Measurements from ENCODE around the gene SLC35B4. TPM values are rescaled to one million over a fixed set of nuclear protein-coding genes. Genes with fewer than 3 reads are reported as not detected.

Gene SLC35B4
- total RNA-seq, 1 experiment from 2014 or later, result 13.3 TPM

- Mint-ChIP-seq H3K4me1 (ENCODE audit: low read depth, unreplicated experiment) (no peaks in the 10 kb centered on the region), H3K9me3 (ENCODE audit: low read depth, unreplicated experiment) (no peaks in the 10 kb centered on the region), H3K4me3 (ENCODE audit: low read depth, unreplicated experiment) (no peak overlapping the region), H3K36me3 (ENCODE audit: insufficient read depth, unreplicated experiment) (no peaks in the 10 kb centered on the region), H3K27ac (ENCODE audit: unreplicated experiment) (no peak overlapping the region), H3K27me3 (ENCODE audit: unreplicated experiment) (no peaks in the 10 kb centered on the region)
- DNase-seq, result no peak
- no TSS peak for BruUV-seq (replicated peaks)
- CTCF ChIA-PET, result interaction anchor here (1.0 kb wide), 1 partner anchor 92 kb away, joined by 3 read pairs; no protein-coding TSS in a partner anchor
- intact Hi-C loops (cut with micrococcal nuclease; ENCODE audit: unreplicated experiment), result no loop called here
- TF ChIP-seq CTCF (IDR thresholded peaks at IDR 0.05; ENCODE audit: unreplicated experiment), result no peak
Measured at GRCh38 chr7:134328900-134329299, 12.2 kb upstream of the SLC35B4 start.

DNA sequence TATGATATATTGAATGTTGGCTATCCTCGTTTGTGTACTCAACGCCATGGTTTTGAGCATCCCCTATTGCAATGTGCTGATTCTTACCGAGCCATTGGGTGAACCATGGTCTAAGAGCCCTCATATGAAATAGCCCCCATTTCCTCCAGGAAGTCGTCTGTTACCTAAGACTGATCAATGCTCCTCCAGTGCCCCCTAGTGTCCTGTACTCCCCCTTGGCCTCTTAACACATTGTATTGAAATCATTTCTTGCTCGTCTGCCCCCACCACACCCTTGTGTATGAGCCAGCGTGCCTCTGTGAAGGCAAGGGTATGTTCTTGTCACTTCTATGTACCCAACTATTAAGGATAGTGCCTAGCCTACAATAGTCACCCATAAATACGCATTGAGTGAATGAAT lies 11.2 kb upstream of the SLC35B4 start:
- no TSS peak for BruUV-seq (replicated peaks)
- Mint-ChIP-seq H3K36me3 (ENCODE audit: insufficient read depth, unreplicated experiment) (no peaks in the 10 kb centered on the region), H3K4me1 (ENCODE audit: low read depth, unreplicated experiment) (no peaks in the 10 kb centered on the region), H3K27me3 (ENCODE audit: unreplicated experiment) (no peaks in the 10 kb centered on the region), H3K4me3 (ENCODE audit: low read depth, unreplicated experiment) (no peak overlapping the region), H3K9me3 (ENCODE audit: low read depth, unreplicated experiment) (no peaks in the 10 kb centered on the region), H3K27ac (ENCODE audit: unreplicated experiment) (no peak overlapping the region)
- intact Hi-C loops (cut with micrococcal nuclease; ENCODE audit: unreplicated experiment), result no loop called here
- no peak for TF ChIP-seq CTCF (IDR thresholded peaks at IDR 0.05; ENCODE audit: unreplicated experiment)
- CTCF ChIA-PET, result interaction anchor here (1.0 kb wide), 1 partner anchor 28 kb away, joined by 7 read pairs; no protein-coding TSS in a partner anchor
- peak; percentile 51 for DNase-seq

DNA sequence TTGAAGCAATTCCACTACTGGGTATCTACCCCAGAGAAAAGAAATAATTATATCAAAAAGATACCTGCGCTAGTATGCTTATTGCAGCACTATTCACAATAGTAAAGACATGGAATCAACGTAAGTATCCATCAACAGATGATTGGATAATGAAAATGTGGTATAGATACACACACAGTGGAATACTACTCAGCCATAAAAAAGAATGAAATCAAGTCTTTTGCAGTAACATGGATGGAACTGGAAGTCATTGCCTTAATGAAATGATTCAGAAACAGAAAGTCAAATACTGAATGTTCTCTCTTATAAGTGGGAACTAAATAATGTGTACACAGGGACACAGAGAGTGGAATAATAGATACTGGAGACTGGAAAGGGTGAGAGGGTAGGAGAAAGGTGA lies 7.4 kb upstream of the SLC35B4 start:
- Mint-ChIP-seq H3K27me3 (ENCODE audit: unreplicated experiment) (peaks cover 13% of the 10 kb centered on the region), H3K27ac (ENCODE audit: unreplicated experiment) (no peak overlapping the region), H3K36me3 (ENCODE audit: insufficient read depth, unreplicated experiment) (no peaks in the 10 kb centered on the region), H3K4me1 (ENCODE audit: low read depth, unreplicated experiment) (no peaks in the 10 kb centered on the region), H3K4me3 (ENCODE audit: low read depth, unreplicated experiment) (no peak overlapping the region), H3K9me3 (ENCODE audit: low read depth, unreplicated experiment) (no peaks in the 10 kb centered on the region)
- BruUV-seq (replicated peaks), result no TSS peak
- no peak for DNase-seq
- CTCF ChIA-PET, result no interaction called here
- intact Hi-C loops (cut with micrococcal nuclease; ENCODE audit: unreplicated experiment), result no loop called here
- TF ChIP-seq CTCF (IDR thresholded peaks at IDR 0.05; ENCODE audit: unreplicated experiment), result no peak

- CTCF ChIA-PET, result interaction anchor here (0.7 kb wide), 1 partner anchor 28 kb away, joined by 3 read pairs; no protein-coding TSS in a partner anchor
- Mint-ChIP-seq H3K9me3 (ENCODE audit: low read depth, unreplicated experiment) (no peaks in the 10 kb centered on the region), H3K36me3 (ENCODE audit: insufficient read depth, unreplicated experiment) (peaks cover 15% of the 10 kb centered on the region), H3K4me1 (ENCODE audit: low read depth, unreplicated experiment) (peaks cover 14% of the 10 kb centered on the region), H3K27me3 (ENCODE audit: unreplicated experiment) (peaks cover 18% of the 10 kb centered on the region), H3K27ac (ENCODE audit: unreplicated experiment) (no peak overlapping the region), H3K4me3 (ENCODE audit: low read depth, unreplicated experiment) (no peak overlapping the region)
- no peak for TF ChIP-seq CTCF (IDR thresholded peaks at IDR 0.05; ENCODE audit: unreplicated experiment)
- intact Hi-C loops (cut with micrococcal nuclease; ENCODE audit: unreplicated experiment), result no loop called here
- DNase-seq, result no peak
- BruUV-seq (replicated peaks), result no TSS peak
Measured at GRCh38 chr7:134320201-134320600, 3.5 kb upstream of the SLC35B4 start.

Data from Calu3 (cell line).